ENCODE measurements around the gene USH2A.

The USH2A gene

DNA sequence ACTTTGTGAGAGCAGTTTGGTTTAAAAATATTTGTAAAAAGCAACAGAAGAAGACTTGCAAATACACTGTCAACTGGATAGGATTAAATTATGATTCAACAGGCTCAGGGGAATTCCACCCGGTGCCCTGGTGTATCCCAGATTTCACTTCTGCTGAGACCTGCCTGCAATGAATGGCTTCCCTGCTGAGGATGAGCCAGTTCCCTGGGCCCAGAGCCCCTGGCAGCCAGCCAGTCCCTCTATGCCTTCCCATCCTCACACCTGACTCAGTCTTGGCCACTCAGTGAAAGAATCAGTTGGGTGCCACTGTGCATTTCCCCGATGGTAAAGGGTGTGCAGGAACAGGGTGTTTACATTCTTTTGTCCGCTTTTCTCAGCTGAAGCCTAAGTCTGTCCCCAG is 791.8 kb downstream of the USH2A start:
- no peak for DNase-seq

DNA sequence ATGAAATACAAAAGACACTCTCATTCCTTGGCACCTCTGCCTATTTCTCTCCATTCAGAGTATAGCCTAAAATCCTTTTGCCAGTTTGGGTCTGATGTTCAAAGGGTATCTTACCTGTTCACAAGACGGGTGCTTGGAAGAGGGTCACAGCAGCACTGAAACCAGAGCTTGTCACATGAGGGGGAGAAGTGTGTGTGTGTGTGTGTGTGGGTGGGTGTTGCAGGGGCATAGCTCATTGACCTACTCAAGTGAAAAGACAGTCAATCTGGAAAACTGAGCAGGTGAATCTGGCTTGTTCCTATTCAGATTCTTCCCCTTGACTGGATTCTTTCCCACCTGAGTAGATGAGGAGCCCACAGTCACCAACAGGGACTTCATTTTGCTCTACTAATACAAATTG is 792.2 kb downstream of the USH2A start:
- no peak for DNase-seq

DNA sequence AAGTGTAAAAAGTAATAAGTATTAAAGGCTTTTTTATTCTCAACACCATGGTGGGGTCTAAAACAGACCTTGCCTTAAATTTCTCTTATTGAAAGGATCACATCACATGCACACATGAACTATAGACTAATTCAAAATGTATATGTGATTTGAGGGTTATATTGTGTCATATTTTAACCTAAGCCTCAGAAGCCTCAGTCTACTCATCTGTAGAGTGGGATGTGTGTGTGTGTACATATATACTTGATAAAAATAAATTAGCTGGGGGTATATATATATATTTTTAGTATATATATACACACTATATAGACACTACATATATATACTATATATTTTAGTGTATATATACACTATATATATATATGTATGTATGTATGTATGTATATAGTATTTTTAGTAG is 797.3 kb downstream of the USH2A start:
- no peak for DNase-seq

DNA sequence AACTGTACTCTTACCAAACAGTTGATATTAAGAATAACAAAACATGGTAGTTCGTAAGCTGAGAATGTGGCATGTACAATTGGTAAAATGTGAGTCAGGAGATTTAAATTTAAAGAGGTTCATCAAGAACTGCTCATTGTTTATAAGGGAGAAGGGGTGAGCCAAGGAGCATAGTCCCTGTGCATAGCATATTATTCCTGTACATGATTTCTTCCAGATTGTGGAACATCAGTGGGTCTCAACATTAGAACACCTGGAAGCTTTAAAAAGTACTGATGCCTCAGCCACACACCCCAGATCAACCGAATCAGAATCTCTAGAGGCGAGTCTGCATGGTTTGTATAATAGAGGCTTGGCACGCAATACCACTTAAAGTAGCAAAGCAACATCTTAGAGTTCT is 800.1 kb downstream of the USH2A start:
- DNase-seq, result no peak

DNA sequence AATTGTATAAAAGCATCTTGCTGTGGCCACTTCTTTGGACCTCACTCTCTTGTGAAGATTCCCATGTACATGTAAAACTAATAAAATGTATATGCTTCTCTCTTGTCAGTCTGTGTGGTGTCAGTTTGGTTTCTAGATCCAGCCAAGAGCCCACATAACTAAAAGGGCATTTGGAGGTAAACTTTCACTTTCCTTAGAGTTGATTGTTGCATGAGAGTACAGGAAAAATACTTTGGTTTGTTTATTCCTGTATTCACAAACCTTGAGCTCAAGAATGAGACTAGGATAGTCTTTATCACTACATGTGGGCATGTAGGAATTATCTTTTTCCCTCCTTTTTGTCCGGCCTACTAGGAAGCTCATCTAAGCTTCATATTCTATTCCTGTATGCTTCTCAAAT is 805.3 kb downstream of the USH2A start:
- no peak for DNase-seq

DNA sequence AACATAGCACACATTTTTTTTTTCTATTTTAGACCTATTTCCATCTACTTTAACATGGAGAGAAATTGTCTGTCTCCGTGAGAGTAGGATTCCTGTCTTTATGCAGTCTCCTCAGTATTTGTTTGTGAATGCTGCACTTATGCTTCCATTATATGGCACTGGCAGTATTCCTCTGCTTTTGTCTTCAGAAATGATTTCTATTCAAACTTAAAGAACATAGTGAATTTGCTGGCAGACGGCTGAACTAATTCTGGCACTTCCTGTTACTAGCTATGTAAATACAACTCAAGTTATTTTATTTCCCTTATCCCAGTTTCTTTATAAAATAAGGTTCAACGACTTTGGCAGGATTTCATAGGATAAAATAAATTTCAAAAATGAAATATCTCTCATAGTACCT is 810.9 kb downstream of the USH2A start:
- DNase-seq, result no peak

DNA sequence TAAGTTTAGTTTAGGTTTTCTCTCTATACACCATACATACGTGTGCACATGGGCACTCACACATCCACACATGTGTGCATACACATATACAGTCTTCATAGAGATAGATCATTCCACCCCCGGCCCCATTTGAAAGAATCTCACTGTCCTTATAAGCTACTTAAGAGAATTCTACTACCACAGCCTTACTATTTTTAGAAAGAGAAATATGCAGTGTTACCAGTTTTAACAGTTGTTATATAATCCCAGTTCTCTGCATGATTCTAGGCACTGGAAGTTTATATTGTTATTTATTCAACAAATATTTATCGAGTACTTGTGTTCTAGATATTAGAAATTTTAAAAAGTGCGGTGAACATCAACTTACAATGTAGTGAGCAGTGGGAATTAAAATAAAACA is 814.6 kb downstream of the USH2A start:
- no peak for DNase-seq

DNA sequence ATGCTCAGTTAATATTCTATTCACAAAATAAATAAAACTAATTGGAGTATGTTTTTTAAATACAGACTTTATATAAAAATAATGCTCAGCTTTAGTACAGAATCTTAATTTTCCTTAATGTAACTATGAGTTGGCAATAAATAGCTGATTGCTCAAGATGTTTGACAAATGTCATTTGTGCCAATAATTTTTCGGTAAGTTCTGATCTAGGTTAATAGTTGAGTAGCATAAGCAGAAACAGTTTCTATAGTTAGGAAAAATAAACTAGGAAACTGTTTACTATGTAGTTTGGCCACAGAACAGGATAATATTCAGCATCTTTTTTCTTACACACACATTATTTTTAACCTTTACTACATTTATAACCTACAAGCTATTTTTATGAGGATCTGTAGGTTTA is 815.8 kb downstream of the USH2A start:
- no peak for DNase-seq

DNA sequence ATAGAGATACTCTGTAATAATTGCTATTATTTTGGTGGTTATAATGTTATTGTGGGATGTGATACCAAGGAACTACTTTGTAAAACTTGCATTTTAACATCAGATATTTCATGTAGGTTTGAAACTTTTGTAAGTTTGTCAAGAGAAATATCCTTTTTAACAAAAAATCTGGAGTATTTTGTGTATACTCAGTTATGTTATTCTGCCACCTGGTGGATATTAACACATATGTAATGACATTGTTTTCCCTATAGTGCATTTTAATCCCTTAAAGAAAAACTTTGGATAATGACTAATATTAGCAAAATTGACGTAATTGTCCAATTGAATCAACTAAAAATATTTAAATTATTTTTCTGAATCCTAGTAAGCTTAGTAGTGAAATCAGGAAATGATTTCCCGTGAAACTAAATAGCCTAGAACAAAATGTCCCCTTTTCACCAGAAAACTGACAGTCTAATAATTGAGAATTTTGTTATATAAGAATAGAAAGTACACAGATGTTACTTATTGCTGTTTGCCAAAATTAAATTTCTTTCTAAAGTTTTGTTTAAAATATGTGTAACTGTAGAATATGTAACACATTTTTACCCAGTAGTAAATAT is 816.6 kb downstream of the USH2A start:
- DNase-seq, result no peak

DNA sequence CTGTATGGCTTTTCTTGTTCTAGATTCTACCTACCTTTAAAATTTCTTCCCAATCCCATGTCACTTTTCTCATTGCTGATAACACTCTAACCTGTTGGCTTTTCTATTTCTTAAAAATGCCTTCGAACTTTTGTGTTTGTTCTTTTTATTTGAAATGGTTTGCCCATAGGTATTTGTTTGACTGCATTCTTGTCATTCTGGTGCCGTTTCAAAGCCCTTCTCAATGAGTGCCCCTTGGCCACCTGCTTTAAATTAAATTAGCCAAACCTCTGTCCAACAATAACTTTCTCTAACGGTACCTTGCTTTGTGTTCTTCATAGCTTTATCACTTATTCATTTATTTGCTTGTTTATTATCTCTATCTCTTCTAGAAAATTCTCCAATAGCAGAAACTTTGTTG is 817.2 kb downstream of the USH2A start:
- no peak for DNase-seq

DNA sequence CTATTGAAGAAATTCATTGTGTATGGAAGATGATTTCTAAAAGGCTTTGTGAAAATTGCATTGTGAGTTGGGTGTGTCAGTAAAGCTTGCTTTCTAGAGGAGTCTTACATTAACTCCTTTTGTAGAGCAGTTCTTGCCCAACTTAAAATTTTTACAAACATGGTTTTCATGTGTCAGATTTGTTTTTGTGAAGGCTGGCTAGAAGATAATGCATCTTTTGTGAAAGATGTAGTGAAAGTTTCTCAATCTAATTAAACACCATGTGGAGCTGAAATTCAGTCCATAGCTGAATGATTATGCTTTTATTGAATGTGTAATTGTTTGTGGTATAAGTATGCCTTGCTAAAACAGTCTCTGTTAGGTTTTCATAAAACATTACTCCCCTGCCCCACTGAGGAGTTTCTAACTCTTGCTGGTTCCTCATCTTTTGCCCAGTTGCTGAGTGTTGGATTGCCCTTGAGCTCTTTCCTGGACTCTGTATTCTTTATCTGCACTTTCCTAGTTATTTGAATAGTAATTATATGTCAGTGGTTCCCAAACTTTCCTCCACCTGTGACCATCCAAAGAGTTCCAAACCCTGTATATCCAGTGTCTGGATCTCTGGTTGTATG is 818.1 kb downstream of the USH2A start:
- no peak for DNase-seq

DNA sequence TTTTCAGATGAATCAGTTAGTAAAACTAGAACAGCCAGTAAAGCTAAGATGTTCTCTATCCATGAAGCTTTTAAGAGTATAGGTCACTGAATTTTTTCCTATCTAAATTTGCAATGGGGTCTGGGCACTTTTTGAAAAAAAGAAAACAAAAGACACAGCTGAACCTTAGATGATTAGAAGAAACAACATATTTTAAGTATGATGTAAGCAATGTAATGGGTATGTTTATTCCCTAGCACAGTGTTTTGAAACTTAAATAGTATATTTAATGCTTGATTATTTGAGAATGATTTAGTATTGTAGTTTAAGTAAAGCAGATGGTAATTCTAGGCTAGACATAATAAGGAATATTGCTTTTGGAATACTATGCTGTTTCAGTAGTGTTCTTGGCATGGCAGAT is 819.9 kb downstream of the USH2A start:
- no peak for DNase-seq

DNA sequence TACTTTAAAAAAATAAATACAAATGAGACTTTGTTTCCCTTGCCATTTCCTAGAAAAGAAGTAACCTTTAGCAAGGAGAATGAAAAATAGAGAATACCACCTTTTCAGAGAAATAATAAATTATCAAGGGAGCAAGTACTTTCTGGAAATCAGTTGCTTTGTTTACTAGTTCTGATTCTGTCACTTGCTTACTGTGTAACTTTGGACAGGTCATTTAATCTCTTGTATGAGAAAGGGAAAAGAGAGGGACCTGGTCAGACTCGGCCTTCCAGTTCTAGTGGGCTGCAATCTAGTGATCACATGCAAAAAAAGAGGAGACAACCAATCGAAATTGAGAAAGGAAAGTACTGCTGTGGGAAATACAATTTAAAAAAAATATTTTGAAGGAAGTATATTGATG is 822.0 kb downstream of the USH2A start:
- DNase-seq, result no peak

DNA sequence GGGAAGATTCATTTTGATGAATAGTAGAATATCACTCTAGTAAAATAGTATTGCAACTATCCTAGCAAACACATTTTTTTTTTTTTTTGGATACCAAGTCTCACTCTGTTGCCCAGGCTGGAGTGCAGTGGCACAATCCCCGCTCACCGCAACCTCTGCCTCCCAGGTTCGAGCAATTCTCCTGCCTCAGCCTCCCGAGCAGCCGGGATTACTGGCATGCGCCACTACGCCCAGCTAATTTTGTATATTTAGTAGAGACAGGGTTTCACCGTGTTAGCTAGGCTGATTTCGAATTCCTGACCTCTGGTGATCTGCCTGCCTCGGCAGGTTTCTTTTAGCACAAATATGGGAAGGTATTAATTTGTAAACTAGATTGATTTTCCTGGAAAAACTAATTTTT is 822.4 kb downstream of the USH2A start:
- no peak for DNase-seq

DNA sequence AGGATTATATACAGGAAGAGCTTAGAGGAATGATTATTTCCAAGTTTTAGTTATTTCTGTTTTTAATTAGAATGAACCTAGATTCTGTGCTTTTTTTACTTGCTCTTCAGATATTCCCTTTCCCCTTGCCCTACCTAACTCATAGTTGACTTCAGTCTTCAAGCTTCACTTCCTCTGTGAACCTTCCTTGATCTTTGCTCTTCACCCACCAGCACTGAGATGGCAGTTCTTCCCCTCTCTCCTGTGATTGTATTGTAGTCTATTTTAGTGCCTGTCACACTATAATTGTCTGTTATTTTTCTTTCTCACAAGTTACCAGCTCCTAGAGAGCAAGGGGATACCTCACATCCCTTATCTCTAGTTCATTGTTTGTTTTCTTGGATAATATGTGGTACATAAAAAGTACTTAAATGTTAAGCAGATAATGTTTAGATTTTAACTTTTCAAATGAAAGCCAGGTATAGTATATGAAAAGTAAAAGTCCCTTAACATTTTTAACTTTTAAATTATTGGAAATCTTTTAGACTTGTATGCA is 822.9 kb downstream of the USH2A start:
- no peak for DNase-seq

DNA sequence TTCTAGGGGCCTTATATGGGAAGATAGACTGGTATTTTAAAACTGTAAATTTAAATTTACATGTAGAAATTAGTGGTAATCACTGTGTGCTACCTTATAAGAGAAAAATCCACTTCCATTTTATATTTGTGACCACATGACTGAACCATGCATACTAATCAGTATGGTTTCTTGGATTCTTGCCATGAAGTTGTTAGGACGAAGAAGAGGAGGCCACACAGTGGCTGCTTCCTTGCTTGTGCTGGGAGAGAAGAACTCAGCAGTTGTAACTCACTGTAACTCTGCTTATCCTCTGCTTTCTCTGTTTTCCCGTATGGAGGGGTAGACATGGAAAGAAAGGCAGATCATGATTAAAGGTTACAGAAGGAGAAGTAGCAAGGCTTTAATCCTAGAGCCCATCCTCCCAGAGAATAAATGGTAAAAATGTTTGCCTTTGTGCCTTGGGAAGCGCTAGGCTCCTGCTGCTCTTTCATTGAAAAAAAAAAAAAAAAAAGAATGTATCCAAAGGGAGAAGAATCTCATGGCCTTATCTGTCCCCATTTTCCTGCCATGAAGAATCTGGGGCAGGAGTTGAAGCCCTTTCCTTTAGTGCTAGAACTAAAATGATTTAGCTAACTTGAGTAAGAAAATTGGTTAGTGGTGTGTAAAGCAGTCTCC is 823.7 kb downstream of the USH2A start:
- no peak for DNase-seq

DNA sequence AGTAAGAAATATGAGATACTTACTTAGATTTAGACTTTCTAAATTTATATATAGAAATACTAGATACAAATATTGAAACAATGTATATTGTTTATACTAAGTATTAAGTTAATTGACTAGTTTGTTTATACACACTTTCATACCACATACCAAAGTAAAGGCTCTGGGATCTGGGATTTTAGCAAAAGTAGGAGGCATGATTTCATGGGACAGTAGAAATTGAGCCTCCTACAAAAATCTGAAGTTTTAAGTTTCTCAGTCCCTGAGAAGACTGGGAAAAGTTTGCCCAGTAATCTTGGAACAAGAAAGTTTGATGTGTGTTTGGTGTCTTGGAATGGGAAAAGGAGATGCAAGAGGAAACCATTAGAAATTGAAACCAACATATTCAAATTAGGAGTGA is 825.3 kb downstream of the USH2A start:
- no peak for DNase-seq

DNA sequence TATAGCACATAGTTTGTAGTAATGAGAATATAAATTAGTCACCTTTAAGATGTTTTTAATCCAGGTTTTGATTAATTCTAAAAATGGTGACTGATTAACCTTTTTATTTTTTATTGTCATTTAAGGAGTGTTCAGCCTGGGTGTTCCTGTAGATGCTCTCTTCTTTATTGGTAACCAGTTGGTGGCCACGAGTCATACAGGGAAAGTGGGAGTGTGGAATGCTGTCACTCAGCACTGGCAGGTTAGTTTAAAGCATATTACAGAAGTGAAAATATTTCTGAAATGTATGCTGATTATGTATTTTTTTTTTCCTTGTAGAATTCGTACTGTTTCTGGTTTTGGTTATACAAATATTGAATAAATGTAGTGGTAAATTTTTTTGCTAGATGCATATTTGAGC is 828.0 kb downstream of the USH2A start:
- no peak for DNase-seq

DNA sequence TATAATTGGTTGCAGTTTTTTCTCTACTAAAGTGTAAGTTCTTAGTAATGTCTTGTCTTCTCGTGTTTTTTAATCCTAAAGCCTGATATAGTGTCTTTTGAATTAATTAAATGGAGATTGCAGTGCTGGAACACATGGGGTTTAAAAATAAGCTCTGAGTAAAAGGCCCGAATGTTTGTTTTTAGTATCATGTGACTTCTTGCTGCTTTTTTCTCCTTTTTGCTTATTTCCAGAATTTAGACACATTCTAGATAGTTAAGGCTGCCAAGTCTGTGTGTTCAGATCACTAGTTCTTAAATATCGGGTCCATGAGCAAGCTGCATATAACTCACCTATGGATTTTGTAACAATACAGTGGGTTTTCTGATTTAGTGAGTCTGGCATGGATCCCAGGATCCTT is 828.6 kb downstream of the USH2A start:
- no peak for DNase-seq

DNA sequence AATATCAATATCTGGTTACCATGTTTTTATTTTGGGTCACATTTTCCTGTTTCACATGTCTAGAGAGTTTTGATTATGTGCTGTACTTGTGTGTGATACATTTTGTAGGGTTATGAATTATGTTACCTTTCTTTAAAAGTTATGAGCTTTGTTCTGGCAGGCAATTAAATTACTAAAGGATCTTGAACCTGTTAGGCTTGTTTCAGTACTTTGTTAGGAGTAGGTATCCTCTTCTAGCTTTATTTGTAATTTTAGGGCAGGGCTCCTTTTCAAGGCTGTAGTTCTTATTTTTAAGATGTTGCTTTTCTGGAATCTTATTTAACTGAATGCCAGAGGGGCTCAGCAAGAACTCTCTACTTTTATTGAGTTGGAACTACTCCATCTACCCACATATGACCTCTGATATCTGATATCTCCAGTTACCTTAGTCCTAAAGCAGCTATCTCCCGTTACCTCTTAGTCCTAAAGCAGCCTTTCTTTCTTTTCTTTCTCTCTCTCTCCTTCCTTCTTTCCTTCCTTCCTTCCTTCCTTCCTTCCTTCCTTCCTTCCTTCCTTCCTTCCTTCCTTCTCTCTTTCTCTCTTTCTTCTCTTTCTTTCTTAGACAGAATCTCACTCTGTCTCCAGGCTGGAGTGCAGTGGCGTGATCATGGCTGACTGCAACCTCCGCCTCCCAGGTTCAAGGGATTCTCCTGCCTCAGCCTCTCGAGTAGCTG is 832.3 kb downstream of the USH2A start:
- DNase-seq, result no peak

DNA sequence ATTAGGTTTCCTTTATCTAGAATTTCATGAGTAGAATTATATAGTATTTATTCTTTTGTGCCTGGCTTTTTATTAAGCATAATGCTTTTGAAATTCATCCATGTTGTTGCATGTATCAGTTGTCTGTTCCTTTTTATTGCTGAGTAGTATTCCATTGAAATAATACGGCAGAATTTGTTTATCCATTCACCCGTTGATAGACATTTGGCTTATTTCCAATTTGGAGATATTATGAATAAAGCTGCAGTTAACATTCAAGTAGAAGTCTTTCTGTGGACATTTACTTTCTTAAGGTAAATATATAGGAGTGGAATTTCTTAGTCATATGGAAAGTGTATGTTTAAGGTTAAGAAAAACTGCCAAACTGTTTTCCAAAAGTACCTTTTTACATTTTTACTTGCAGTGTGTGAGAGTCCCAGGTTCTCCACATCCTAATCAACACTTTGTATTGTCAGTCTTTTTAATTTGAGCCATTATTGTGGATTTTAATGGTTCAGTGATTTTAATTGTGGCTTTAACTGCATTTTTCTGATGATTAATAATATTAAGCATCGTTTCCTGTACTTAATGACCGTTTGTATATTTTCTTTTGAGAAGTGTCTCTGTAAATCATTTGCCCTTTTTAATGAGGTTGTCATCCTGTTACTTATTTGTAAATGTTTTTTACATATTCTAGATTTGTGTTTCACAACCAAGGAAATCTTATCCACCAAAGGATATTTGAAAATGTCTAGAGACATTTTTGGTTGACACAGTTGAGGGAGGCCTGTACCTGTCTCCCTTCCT is 833.4 kb downstream of the USH2A start:
- DNase-seq, result no peak

DNA sequence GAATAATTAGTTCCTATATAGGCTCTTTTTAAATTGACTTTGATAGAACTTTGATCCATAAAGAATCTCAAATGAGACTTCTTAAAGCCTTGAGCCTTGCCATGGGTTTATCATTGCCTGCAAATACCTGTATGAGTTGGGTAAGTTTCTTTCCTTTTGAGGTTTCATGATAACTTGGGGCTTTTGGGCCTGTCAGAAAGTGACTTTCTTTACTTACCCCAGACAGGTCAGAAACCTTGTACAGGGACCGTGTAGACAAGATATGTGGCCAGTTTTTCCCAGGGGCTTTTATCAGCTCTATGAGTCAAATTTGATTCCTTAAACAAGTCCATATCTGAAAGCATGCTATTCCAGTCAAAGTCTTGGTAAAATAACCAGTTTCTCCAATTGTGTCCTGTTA is 838.9 kb downstream of the USH2A start:
- DNase-seq, result no peak

DNA sequence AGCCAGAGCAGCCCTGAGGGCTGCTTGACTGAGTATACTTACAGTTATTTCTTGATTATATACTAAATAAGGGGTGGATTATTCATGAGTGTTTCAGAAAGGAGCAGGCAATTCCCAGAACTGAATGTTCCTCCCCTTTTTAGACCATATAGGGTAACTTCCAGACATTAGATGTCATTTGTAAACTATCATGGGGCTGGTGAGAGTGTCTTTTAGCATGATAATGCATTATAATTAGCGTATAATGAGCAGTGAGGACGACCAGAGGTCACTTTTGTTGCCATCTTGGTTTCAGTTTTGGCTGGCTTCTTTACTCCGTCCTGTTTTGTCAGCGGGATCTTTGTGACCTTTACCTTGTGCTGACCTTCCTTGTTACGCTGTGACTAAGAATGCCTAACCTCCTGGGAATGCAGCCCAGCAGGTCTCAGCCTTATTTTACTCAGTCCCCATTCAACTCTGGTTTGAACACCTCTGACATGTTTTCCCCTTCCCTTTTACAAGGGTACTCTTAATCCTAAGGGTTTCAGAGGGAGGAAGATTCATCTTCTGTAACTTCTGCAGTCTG is 840.0 kb downstream of the USH2A start:
- DNase-seq, result no peak

All from effector CD4-positive, alpha-beta T cell (primary cell).